Measurements from ENCODE around the gene HYI.

DNA sequence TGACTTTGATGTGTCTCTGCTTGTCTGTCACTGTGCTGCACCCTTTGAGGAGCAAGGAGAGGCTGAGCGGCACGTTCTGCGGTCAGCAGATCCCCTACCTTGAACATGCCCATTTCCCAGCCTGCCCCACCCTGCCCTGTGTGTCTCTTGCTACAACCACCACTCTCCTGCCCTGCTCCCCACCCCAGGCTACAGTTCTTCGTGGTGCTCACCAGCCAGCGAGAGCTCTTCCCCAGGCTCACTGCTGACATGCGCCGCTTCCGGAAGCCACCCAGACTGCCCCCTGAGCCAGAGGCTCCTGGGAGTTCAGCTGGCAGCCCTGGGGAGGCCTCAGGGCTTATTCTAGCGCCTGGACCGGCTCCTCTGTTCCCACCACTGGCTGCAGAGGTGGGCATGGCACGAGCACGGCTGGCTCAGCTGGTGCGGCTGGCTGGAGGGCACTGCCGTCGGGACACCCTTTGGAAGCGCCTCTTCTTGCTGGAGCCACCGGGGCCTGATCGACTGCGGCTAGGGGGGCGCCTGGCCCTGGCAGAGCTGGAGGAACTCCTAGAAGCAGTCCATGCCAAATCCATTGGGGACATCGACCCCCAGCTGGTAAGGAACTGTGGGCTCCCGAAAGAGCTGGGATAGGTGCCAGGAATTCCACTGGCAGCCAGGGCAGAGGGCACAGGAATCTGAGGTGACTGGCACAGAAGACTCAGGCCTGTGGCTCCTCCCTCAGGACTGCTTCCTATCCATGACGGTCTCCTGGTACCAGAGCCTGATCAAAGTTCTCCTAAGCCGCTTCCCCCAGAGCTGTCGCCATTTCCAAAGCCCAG is 5.6 kb downstream of the HYI start:
- TF ChIP-seq CTCF (IDR thresholded peaks at IDR 0.05) (no peak), POLR2A (IDR thresholded peaks at IDR 0.05) (no peak)

Data from vagina (tissue), 2 donors.